Epithelial cell of prostate (primary cell): Measurements from ENCODE around the gene PIP4P1.
A peak's percentile ranks its signal among the peaks of the same experiment; 100 is the strongest.
"Not testable (repeated sequence)": the region's sequence is repeated elsewhere in the genome, so short reads cannot be mapped to it uniquely, and the experiment has no call there.

Experiments
- DNase-seq: peaks from one replicate; pipeline ENCODE4 v3.0.0-alpha.2; 2011; ENCODE audit warnings: low read depth, low spot score
- H3K27ac ChIP-seq: fragments of 450-650 bp; 2 replicates; pipeline ENCODE4 v1.5.1; 2017; ENCODE audit warnings: mild to moderate bottlenecking

Gene PIP4P1

DNA sequence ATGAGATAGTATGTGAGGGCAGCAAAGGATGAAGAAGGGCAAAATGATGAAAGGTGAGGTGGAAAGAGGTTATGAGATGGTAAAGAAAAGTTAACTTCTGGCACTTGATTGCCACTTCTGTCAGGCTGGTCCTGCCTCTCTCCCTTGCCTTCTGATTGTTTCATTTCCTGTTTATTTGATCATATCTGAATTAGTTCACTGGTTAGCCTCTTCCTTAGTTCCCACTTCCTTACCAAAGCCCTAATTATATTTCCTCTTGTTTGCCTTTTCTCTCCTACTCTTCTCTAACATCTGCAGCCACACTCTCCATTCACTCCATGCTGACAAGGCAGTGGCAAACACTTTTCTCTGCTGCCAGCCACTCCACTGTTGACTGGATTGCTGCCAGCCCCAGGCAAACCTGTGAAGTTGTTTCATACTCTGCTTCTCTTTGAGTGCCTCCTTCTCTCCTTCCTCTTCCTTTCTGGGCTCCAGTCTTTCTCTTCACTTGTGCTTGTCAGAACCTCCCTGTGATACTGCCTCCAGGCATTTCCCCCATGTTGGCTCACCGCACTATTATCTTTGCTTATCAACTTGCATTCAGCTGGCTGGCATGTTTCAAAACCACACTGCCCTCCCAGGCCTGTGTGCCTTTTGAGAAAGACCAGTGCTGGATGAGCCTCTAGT lies 16.1 kb upstream of the PIP4P1 start:
- no peak for DNase-seq
- peak overlapping the region; percentile 47 for H3K27ac ChIP-seq

DNA sequence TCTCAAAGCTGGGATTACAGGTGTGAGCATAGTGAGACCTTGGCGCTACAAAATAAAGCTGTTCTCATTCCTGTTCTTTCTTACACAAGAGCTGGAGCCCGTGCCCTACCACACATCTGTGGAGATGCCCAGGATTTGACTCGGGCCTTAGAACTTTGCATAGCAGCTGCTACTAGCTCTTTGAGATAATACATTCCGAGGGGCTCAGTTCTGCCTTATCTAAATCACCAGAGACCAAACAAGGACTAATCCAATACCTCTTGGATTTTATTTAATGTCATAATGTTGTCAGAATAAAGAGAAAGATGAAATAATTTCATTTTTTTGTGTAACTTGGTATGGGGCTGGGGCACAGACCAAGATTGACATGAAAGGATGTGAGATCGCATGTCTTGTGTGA lies 15.5 kb upstream of the PIP4P1 start:
- peak overlapping the region; percentile 47 for H3K27ac ChIP-seq

DNA sequence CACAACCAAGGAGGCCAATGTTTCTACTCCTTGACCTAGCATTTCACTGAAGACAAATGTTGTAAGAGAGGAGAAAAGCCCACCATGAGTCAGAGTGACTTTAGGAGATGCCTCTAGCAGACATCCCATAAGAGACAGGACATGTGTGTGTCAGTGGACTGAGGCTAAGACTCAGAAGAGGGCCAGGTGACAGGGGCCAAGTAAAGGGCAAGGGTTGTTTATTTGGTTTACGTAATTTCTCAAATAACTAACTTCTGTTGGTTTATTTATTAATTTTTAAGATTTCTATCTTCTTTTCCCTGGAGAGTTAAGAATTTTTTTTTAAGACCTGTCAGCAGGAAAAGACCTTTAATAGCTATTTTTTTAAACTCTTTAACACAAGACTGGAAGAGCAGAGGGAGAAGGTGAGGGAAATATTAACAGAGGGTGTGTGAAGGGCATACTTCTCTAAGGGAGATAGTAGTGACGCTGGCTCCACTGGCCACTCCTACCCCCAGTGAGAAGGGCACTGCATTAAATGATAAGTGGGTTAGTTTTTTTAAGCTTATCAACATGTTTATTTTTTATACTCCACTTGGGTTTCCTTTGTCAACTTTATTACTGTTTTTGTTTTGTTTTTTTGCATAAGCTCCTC lies 11.4 kb upstream of the PIP4P1 start:
- no peak for DNase-seq
- H3K27ac ChIP-seq: no peak overlapping the region

More for the DNA sequence above, 15.5 kb upstream of the PIP4P1 start:
- DNase-seq: no peak

DNA sequence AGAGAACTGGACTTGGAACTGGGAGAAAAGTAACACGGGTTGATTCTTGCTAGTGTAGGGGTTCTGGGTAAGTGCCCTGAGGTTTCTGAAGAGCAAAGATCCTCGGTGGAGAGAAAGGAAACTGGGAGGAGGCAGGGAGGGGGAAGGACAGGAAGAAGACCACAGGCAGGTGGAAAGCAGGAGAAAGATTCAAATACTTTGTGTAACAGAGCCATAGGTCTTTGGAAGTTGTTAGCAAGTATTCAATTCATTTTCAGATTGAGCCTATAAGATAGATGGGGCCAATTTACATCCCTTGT lies 9.3 kb upstream of the PIP4P1 start:
- no peak for DNase-seq
- H3K27ac ChIP-seq: peak overlapping the region; percentile 94

DNA sequence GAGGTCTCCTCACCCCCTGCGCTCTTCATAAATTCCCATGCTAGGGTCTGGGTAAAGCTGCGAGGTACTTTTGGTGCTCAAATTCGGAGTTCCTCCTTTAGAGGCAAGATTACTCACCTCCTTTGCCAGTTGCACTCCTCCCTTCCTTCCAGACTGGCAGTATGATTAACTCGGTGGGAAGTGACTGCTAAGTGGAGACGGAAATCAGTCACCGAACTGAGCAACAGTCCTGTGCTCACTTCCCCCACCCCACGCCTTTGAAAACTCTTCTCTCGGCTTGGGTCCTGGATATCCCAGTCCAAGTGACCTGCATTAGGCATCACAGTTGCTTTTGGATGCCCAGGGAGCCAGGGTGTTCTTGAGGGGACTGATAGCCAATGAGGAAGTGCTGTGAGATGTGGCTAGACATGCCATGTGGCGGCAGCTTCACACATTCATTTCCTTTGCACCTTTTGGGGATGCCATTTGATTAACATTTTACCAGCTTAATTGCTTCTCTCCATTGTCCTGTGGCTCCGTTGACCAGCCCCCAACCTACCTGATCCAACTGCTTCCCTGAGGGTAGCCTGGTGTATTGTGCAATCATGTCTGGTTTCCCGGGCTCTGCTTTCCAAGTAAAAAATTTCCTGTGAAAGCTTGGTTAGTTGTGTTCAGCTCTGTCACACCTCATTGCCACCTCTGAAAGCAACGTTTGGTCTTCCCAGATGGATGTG lies 8.8 kb upstream of the PIP4P1 start:
- DNase-seq: peak; percentile 67
- H3K27ac ChIP-seq: peak overlapping the region; percentile 94

DNA sequence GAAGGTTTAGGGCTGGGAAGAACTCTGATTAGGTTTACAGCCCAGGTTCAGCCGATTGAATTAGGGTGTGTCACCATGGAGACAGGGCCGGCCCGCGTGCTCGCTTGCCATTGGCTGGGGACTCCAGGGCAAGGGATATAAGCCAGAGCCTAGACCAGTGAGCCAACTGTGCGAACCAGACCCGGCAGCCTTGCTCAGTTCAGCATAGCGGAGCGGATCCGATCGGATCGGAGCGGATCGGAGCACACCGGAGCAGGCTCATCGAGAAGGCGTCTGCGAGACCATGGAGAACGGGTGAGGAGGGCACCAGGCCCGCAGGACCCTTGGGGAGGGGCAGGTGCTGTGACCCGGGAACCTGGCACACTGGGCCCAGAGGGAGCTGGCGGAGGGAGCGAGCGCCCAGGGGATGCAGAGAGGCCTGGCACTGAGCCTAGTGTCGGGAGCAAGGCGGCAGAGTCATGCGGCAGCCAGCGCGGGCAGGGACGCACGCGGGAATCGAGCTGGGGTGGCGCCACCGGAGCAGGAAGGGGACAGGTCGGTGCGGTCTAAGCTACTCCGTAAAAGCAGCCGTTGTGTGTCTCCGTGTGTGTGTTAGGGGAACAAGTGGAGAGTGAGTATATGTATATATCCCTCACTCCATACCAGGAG lies 8.1 kb upstream of the PIP4P1 start, which contains the start of gene PNP:
PNP (plus strand) TSS at position 165 of the 648 bp plus-strand sequence; CDS start at position 284, 119 bp downstream.
- no peak for DNase-seq
- H3K27ac ChIP-seq: peak within 1 kb of the TSS; percentile 94

DNA sequence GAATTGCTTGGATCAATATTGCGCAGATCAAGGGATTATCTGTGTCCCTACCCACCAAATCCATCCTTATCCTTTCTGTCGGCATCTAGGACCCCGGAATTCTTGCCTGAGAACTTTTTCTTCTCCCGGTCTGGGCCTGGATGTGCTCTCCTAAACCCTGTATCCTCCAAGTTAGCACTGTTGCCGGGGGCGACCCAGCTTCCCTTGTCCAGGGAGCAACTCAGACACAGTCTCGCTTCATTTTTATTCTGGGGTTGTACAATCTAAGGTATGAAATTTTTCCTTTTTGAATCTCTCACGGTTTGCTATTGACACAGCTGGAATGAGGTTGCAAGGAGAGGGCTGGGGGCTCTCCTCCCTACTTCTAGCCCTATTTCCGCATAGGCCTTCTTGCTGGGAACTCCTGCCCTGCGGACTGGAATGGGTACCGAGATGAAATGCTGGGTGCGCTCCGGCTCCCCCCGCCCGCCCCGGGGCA lies 7.6 kb upstream of the PIP4P1 start:
- H3K27ac ChIP-seq: peak overlapping the region; percentile 94
- no peak for DNase-seq

DNA sequence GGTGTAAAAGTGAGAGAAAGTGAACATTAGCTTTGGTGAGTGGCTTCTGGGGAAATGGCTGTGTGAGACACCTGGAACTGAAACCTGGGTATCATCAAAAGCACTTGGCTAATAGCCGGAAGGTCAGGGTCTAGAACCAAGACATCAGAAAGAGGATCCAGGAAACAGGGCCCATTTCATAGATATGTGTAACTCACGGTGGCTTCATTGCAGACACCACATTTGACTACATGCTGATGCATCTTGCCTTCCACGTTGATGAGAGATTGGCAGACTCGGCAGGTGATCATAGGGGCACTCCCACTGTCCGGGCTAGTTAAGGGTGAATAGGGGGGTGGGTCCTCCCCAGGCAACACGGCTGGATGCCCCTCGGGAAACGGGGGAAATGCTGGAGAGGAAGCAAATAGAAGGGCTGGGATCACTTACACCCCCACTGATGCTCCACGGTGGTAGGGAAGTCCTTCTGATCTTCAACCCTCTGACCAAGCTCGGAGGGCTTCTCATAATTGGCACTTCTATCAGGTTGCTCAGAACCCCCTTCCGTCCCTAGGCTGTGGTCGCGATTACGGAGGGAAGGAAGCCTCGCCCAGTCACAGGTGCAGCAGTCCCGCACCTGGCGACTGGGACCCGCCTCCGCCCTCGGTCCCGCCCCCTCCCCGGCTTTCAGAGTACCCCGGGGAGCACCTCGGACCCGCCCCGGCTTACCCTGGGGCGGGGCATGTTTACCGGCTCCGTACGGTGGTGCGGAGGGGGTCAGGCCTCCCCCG lies 593 bp downstream of the PIP4P1 start:
- peak overlapping the region; percentile 87 for H3K27ac ChIP-seq
- DNase-seq: no peak

DNA sequence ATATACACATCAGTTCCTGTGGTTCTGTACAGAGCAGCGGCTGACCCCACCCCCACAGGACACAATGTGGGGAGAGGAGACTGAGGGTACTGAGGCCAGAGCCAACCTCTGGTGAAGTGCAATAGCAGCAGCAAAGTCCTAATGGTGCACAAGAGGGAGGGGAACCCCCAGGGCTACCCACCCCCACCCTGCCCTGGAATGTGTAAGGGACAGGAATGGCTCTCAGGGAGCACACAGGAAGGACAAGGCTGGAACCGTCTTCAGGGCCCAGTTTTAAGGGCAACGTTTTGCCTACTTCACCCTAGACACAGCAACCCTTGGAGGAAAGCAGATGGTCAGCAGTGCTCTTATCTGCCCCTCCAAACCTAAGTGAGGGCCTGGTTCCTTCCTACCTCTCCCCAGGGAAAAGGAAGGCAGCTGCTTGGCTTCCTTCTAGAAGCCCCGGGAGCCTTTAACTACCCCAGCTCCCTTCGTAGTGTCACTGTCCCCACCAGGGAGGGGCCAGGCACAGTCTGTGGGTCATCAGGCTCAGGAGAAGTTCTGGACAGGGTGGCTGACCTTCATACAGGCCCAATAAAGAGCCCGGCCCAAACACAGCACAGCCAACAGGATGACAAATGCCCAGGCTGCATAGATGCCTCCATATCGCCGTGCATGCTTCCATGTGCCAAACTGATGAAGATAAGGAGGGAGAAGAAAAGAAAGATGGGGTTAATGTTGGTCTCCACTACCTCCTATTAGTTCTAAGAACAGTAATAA lies 3.0 kb downstream of the PIP4P1 start:
- no peak for DNase-seq
- H3K27ac ChIP-seq: no peak overlapping the region

DNA sequence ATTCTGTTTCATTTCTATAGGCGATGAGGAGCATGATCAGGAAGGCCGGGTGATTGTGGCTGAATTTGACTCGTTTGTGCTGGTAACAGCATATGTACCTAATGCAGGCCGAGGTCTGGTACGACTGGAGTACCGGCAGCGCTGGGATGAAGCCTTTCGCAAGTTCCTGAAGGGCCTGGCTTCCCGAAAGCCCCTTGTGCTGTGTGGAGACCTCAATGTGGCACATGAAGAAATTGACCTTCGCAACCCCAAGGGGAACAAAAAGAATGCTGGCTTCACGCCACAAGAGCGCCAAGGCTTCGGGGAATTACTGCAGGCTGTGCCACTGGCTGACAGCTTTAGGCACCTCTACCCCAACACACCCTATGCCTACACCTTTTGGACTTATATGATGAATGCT lies 4.3 kb downstream of the PIP4P1 start:
- no peak overlapping the region for H3K27ac ChIP-seq
- no peak for DNase-seq

DNA sequence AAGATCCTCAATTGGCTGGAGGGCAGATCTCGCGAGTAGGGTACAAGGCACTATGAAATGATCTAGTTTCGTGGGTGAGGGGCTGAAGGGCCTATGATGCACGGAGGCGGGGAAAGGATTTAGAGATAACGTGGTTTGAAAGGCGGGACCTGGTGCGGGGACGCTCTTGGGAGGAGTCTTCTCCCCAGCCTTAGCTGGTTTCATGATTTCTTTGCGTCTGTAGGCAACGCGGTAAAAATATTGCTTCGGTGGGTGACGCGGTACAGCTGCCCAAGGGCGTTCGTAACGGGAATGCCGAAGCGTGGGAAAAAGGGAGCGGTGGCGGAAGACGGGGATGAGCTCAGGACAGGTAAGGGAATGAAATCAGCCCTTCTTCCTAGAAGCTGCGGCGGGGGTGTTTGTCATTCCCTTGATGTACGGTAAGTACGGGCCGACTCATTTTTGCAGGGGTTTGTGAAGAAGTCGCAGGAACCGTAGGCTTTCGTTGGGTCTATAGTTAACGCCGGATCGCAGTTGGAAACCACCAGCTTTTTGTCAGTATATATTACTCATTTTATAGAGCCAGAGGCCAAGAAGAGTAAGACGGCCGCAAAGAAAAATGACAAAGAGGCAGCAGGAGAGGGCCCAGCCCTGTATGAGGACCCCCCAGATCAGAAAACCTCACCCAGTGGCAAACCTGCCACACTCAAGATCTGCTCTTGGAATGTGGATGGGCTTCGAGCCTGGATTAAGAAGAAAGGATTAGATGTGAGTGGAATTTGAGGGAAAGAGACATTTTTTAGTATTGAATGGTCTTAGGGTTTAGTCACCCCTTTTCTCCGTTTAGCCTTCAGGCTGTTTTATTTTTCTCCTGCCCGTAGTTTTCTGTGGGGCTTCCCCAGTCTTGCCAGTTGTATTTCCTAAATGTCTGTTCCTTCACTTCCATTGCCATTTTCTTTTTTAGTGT lies 5.6 kb downstream of the PIP4P1 start:
- DNase-seq: peak; percentile 55
- H3K27ac ChIP-seq: peak overlapping the region; percentile 92

DNA sequence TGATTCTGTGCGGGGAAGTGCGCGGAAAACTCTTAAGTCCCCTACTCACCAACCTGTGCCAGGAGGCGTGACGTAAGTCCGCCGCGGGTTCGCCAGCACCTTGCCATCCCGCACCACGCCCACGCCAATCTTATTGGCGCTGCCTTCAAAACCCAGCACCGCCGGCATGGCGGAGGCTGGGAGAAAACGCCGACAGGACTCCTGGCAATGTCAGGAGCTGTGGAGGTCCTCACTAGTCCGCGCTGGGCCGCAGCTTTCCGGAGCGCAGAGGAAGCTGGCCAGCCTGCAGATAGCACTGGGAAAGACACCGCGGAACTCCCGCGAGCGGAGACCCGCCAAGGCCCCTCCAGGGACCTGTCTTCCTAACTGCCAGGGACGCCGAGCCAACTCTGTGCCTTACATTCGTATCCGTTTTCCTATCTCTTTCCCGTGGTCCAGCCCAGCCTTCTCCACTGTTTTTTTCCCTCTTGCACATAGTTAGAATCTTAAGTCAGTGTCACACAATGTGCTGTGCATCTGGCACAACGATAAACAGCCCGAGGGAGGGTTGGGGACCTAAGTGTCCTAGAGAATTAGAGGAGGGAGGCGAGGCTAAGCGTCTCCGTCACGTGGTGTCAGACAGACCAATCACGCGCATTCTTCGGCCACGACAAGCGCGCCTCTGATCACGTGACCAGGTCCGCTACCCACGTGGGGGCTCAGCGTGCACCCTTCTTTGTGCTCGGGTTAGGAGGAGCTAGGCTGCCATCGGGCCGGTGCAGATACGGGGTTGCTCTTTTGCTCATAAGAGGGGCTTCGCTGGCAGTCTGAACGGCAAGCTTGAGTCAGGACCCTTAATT lies 6.5 kb downstream of the PIP4P1 start, which contains the start of the genes APEX1 and OSGEP:
APEX1 (plus strand) TSS at position 711 of the 839 bp plus-strand sequence. CDS start 420 bp downstream, outside the sequence.
OSGEP (minus strand) TSS at position 297 of the 839 bp plus-strand sequence; CDS start at position 168, 129 bp downstream.
- H3K27ac ChIP-seq: peak within 1 kb of the TSS; percentile 92
- peak; percentile 94 for DNase-seq

DNA sequence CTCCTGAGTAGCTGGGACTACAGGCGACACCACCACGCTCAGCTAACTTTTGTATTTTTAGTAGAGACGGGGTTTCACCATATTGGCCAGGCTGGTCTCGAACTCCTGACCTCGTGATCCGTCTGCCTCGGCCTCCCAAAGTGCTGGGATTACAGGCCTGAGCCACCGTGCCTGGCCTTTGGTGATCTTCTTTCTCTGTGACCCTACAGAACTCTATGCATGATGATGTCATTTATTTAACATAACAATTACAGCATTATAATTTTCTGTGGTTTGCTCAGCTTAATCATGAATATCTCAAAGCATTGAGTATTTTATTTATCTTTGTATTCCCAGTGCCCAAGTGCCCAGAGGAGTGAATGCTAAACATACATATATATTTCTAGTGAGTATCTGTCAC lies 8.4 kb downstream of the PIP4P1 start:
- DNase-seq, H3K27ac ChIP-seq: not testable (repeated sequence)

DNA sequence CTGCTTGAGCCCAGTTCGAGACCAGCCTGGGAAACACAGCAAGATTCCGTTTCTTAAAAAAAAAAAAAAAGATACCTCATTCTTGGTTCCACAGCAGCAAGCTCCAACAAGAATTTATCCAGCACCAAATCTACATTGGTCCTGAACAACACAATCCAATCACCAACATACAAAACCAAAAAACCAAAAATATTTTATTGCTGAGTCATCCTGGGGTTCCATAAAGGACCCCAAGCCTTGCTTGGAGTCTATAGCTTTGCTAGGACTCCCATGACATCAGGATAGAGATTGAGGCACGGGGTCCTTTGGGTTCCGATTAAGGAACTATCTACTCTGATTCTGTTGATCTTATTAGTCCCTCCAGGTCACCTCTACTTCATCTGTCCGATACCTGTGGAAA lies 14.3 kb downstream of the PIP4P1 start:
- H3K27ac ChIP-seq: no peak overlapping the region

DNA sequence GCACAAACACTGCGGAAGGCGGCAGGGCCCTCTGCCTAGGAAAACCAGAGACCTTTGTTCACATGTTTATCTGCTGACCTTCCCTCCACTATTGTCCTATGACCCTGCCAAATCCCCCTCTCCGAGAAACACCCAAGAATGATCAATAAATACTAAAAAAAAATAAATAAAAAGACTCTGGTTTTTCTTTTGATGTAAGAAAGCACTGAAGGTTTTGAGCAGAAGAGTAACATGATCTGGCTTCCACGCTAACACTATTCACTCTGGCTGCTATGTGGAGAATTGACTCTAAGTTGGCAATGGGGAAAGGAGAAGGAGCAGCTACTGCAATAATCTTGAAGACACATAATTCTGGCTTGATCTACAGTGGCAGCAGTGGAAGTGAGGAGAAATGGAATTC lies 17.6 kb downstream of the PIP4P1 start:
- DNase-seq, H3K27ac ChIP-seq: not testable (repeated sequence)

More for the DNA sequence above, 14.3 kb downstream of the PIP4P1 start:
- DNase-seq: no peak

DNA sequence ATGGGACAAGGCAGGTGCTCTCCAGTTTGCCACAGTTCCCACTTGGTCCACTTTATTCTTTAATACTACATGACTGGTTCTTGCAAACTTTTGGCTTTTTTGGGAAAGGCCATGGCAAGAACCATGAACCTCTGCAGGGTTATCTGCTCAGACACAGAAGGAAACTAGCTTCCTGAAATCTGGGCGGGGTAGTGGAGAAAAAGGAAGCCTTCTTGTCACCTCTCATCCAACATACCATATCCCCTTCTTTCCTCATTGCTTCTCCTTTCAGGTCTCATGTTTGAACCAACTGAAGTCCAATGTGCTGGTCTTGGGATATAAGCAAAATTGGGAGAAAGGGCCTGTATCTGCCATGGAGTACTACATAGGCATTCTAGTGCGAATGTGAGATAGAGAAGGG lies 19.8 kb downstream of the PIP4P1 start:
- H3K27ac ChIP-seq: no peak overlapping the region
- DNase-seq: no peak

DNA sequence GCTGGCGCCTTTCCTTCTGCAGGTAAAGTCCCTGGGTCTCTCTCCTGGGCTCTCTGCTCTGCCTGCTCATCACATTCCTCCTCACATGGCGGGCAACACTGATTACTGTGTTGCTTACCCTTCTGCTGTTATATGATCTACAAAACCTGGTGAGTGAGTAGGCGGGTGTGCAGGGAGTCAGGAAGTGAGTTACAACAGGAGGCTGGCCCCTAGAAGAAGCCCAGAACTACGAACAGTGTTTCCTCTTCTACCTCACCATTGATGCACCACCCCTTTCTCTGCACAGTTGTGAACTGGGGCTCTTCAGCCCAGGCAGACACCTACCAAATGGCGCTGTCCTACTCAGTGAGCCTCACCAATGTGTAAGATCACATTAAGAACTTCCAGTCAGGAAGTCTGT lies 20.4 kb downstream of the PIP4P1 start:
- H3K27ac ChIP-seq: no peak overlapping the region
- DNase-seq: no peak
